ENCODE results near the gene C12orf42. TPM values are rescaled to one million over a fixed set of nuclear protein-coding genes. Genes with fewer than 3 reads are reported as not detected.
A peak's percentile ranks its signal among the peaks of the same experiment; 100 is the strongest.

Gene C12orf42
- total RNA-seq, 2 donors from 2014 or later = not detected

- Histone ChIP-seq H3K4me3 (no peak overlapping the region), H3K4me1 (no peaks in the 10 kb centered on the region), H3K27me3 (no peaks in the 10 kb centered on the region), H3K36me3 (no peaks in the 10 kb centered on the region), H3K9me3 (no peaks in the 10 kb centered on the region), H3K27ac (no peak overlapping the region)
- no peak for DNase-seq (ENCODE audit: low spot score)
- peak in 1 of 2 donors; percentile 29 for TF ChIP-seq CTCF (IDR thresholded peaks at IDR 0.05)
Measured at GRCh38 chr12:103503546-103504480, 8.0 kb upstream of the C12orf42 start.

DNA sequence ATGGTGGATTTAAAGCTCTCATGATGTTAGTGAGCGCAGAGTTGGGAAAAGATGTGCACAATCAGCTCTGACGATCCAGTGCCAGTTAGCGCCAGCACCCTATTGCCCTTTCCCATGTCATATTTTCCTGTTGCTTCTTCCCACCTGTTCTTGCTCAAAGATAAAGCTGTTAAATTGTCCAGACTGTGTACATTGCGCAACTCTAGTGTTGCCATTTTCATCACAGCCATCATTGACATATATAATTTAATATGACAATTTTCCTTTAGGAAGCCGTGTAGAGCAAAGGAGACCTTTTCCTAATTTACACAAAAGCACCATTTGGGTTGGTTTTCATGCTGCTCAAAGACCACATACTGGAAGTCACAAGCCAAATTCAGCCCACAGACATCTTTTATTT is 5.7 kb upstream of the C12orf42 start:
- TF ChIP-seq CTCF (IDR thresholded peaks at IDR 0.05) = no peak

GRCh38 chr12:103499571-103499970 is 3.8 kb upstream of the C12orf42 start:
- no peaks in the 10 kb centered on the region for H3K36me3 ChIP-seq
- TF ChIP-seq CTCF (IDR thresholded peaks at IDR 0.05) = no peak
- no peaks in the 10 kb centered on the region for H3K9me3 ChIP-seq
- H3K27me3 ChIP-seq = peaks cover 3 to 9% of the 10 kb centered on the region in 2 donors
- no peak overlapping the region for H3K27ac ChIP-seq
- H3K4me1 ChIP-seq = peaks cover 0 to 14% of the 10 kb centered on the region in 2 donors
- H3K4me3 ChIP-seq = no peak overlapping the region
- no peak for DNase-seq (ENCODE audit: low spot score)

More for the DNA sequence above, 5.7 kb upstream of the C12orf42 start:
- Histone ChIP-seq H3K4me1 (no peaks in the 10 kb centered on the region), H3K27me3 (no peaks in the 10 kb centered on the region), H3K4me3 (no peak overlapping the region), H3K27ac (no peak overlapping the region), H3K9me3 (no peaks in the 10 kb centered on the region), H3K36me3 (no peaks in the 10 kb centered on the region)
- no peak for DNase-seq (ENCODE audit: low spot score)

DNA sequence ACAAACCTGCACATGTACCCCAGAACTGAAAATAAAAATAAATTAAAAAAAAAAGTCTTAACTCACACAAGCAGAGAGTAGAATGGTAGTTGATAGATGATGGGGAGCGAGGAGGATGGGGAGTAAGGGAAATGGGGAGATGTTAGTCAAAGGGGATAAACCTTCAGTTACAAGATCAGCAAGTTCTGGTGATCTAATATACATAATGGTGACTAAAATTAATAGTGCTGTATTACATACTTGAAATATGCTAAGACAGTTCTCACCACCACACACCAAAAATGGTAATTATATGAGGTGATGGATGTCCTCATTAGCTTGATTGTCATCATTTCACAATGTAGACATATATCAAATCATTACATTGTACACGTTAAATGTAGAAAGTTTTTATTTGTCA is 3.2 kb upstream of the C12orf42 start:
- H3K4me1 ChIP-seq = peaks cover 0 to 14% of the 10 kb centered on the region in 2 donors
- no peak overlapping the region for H3K4me3 ChIP-seq
- H3K9me3 ChIP-seq = no peaks in the 10 kb centered on the region
- H3K27ac ChIP-seq = no peak overlapping the region
- no peak for TF ChIP-seq CTCF (IDR thresholded peaks at IDR 0.05)
- H3K27me3 ChIP-seq = peaks cover 3 to 9% of the 10 kb centered on the region in 2 donors
- H3K36me3 ChIP-seq = no peaks in the 10 kb centered on the region
- no peak for DNase-seq (ENCODE audit: low spot score)

- Histone ChIP-seq H3K9me3 (no peaks in the 10 kb centered on the region), H3K27me3 (peaks cover 3 to 9% of the 10 kb centered on the region in 2 donors), H3K4me1 (peaks cover 0 to 14% of the 10 kb centered on the region in 2 donors), H3K4me3 (peak overlapping the region; percentile 15 to 48), H3K36me3 (no peaks in the 10 kb centered on the region), H3K27ac (no peak overlapping the region)
- no peak for DNase-seq (ENCODE audit: low spot score)
- TF ChIP-seq CTCF (IDR thresholded peaks at IDR 0.05) = no peak
Measured at GRCh38 chr12:103494734-103495468, 867 bp downstream of the C12orf42 start.
